ENCODE results near the gene SH3BGRL3.
"Not testable (repeated sequence)": the region's sequence is repeated elsewhere in the genome, so short reads cannot be mapped to it uniquely, and the experiment has no call there.

The SH3BGRL3 gene

DNA sequence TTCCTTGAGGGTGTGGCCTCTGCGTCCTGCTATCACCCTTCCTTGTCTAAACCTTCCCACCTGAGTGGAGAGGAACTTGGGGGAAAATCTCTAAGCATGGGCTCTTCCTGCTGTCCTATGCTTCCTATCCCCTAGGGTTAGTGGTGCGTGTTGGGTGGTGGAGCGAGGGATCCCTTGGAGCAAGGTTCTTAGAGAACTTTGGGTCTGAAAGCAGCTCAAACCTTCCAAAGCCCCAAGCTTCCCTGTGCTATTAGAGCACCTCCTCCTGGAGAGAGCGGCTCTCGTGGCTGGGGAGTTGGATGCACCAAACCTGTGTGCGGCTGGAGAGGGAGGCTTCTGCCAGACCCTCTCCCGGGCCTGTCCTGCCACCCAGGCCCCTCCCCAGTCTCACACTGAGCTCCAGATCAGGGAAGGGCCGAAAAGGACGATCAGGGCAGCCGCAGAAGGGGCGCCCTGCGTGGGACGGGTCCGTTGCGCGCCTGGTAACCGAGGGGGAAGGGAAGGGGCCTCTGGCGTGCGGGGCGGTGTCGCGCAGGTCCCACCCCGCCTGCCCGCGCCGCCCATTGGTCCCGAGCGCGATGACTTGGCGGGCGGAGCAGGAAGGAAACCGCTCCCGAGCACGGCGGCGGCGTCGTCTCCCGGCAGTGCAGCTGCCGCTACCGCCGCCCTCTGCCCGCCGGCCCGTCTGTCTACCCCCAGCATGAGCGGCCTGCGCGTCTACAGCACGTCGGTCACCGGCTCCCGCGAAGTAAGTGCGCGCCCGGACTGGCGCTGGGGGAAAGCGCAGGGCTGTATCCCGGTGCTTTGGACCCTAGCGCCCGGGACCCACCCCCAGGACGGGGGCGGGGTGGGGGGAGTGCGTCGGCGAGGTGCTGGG lies at the start of gene SH3BGRL3:
Gene SH3BGRL3 (plus strand): TSS at position 631 of the 877 bp plus-strand sequence. CDS start 70 bp downstream, at position 701.
- no peak for DNase-seq

DNA sequence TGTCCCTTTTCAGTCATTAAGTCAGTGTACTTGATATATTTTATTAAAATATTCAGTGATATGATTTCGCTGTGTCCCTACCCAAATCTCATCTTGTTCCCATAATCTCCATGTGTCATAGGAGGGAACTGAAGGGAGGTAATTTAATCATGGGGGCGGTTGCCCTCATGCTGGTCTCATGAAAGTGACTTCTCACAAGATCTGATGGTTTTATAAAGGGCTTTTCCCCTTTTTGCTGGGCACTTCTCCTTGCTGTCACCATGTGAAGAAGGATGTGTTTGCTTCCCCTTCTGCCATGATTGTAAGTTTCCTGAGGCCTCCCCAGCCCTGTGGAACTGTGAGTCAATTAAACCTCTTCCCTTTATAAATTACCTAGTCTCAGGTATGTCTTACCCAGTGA lies 49.2 kb upstream of the SH3BGRL3 start:
- DNase-seq: not testable (repeated sequence)

DNA sequence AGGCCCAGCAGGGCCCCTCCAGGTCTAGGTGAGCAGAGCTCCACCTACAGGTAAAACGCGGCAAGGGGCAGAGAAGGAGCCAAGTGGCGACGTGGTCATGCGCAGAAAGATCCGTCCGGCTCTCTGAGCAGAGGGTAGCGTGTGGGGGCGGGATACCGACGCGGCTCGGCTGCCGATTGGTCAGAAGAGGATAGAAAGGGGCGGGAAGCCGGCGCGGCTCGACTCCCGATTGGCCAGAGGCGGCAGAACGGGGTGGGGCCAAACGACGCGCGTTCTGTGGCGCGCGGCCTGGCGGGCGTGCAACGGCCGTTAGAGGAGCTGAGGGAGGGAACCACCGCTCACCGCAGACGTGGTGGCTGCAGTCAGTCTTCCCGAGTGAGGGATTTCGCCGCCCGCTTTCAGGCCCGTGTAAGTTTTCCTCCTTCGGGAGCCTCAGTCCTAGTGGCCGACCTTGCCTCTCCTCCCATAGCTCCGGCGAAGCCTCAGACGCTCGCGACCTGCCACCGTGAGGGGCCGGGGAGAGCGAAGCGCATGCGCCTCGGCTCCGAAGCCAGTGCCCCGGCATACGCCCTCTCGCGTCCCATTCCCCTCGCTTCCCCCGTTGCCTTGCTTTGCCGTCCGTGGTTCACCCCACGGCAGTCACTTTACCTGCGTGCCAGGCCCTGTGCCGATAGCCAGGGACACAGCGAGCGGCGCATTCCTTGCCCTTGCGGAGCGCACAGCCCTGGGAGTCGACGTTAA lies 45.8 kb upstream of the SH3BGRL3 start, which contains the start of gene CEP85:
Gene CEP85 (plus strand): TSS at position 298 of the 741 bp plus-strand sequence. CDS start 5,584 bp downstream, outside the sequence.
- peak; percentile 91 for DNase-seq

DNA sequence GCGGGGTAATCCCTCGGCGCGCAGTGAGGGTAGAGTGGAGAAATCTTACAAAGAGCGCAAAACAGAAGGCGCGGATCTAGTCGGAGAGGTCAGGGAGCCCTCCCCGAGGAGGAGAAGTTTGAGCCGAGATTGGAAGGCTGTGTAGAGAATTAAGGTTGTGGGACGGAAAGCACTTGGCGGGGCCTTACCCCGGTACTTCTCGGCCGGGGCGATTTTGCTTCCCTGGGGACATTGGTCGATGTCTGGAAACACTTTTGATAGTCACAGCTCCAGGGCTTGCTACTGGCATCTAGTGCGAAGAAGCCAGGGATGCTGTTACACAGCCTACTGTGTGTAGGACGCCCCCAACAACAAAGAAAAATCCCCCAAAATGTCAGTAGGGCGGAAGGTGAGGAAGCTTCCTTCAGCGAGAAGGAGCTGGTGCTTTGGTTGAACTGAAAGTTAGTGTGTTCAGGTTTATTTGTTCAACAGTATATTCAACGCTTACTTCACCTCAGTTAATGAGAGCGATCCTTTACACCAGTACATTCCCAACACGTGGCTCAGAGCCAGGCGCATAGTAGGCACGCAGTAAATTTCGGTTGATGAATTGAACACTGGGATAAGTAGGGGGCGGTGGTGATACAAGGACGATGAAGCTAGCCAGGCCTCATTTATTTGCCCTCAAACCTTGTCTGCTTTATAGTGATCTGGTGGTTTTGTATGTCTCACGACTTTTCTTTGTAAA lies 45.1 kb upstream of the SH3BGRL3 start:
- DNase-seq: no peak

DNA sequence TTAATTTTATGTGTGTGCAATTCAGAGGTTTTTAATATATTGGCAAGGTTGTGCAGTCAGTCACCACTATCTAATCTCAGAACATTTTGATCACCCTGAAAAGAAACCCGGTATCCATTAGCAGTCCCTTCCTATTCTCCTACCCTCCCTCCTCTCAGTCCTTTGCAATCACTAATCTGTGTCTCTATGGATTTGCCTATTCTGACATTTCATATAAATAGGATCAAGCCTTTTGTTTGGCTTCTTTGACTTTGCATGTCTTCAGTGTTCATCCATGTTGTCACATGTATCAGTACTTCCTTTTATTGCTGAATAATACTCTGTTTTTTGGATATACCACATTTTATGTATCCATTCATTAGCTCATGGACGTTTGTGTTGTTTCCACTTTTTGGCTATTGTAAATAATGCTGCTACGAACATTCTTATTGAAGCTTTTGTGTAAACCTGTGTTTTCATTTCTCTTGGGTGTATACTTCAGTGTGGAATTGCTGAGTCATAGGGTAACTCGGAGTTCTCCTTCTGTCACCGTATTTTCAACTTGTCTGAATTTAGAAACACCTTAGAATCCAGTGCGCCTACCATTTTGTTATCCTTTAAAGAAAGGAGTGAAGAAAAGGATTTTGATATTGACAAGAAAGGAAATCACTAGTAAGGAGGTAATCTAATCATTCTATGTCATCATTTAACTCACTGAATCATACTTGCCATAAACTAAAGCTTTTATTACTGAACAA lies 42.5 kb upstream of the SH3BGRL3 start:
- no peak for DNase-seq

DNA sequence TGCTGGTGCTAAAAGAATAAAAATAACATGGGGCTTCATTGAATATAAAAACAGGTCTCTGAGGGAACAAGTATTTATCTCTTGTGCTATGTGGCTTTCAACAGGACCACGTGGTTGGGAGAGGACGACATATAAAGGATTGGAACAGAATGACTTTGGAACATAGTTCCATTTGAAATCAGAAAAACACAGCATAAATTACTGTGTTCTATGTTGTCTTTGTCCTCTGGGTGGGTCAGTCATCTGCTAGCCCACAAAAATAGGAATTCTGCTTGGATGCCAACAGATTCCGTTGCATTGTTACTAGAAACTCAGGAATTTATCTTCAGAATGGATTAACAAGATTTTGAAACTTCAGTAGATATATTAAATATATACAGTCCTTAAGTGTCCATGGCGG lies 40.0 kb upstream of the SH3BGRL3 start:
- no peak for DNase-seq

GRCh38 chr1:26252718-26253117 lies 27.2 kb upstream of the SH3BGRL3 start:
- DNase-seq: no peak

DNA sequence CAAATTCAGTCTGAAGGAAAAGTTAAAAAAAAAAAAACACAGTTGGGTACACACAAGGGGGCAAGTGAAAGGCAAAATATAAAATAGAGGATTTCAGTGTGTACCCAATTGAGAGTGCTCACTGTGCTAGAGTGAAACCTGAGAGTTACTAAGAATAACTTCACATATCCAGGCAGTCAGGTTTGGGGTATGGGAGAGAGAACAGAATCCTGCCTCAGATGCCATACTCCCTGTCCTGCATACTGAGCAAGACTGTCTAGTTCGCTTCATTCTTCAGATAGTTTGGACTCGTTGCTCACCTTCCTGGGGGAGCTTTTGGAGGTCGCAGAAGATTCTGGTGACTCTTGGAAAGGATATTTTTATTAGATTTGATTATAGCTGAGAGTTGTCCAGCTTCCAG lies 25.5 kb upstream of the SH3BGRL3 start:
- DNase-seq: no peak

GRCh38 chr1:26257222-26257621 lies 22.7 kb upstream of the SH3BGRL3 start:
- no peak for DNase-seq

DNA sequence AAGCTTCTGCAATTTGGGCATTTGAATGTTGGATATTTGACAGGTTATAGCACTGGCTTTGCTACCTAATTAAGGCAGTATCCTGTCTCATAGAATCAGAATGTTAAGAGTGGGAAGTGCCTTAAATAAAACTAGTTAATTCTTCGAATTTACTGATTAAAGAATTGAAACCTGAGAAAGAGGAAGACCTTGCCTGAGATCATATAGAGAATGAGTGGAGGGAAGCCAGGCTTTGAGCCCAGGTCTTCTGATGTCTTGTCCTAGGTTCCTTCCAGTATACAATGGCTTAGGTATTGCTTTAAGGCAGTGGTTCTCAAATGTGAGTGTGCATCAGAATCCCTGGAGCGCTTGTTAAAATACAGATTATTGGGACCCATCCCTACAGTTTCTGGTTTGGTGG lies 20.9 kb upstream of the SH3BGRL3 start:
- no peak for DNase-seq

DNA sequence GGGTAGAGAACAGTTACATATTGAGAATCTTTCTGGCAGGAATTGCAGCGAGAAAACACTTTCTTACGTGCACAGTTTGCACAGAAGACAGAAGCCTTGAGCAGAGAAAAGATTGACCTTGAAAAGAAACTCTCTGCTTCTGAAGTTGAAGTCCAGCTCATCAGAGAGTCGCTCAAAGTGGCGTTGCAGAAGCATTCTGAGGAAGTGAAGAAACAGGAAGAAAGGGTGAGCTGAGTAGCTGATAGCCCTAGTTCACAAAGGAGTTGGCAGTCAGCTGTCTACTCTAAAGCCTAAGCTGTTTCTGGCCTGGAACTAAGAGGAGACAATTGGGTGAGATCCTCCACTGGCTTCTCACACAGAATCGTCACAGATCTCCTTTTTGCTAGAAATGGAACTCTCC lies 20.3 kb upstream of the SH3BGRL3 start:
- DNase-seq: no peak

GRCh38 chr1:26263212-26263611 lies 16.7 kb upstream of the SH3BGRL3 start:
- DNase-seq: no peak

- DNase-seq: no peak
Observed at GRCh38 chr1:26265405-26265804, 14.5 kb upstream of the SH3BGRL3 start.

GRCh38 chr1:26268290-26269197 lies 11.3 kb upstream of the SH3BGRL3 start:
- no peak for DNase-seq

GRCh38 chr1:26269198-26269550 lies 10.7 kb upstream of the SH3BGRL3 start:
- no peak for DNase-seq

- no peak for DNase-seq
Observed at GRCh38 chr1:26274801-26275425, 5.0 kb upstream of the SH3BGRL3 start.

GRCh38 chr1:26275580-26276431 lies 4.1 kb upstream of the SH3BGRL3 start:
- no peak for DNase-seq

DNA sequence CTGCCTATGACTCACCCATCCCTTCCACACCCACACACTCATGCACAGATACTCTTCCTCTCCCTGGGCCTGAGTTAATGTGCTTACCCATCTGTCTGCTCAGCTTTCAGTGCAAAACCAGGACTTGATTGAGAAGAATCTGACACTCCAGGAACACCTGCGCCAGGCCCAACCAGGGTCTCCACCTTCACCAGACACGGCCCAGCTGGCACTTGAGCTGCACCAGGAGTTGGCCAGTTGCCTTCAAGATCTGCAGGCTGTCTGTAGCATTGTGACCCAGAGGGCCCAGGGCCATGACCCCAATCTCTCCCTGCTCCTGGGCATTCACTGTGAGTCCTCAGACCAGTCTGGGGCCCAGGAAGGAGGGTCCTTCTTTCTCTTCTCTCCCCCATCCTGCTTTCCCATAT lies 3.5 kb upstream of the SH3BGRL3 start:
- DNase-seq: no peak

GRCh38 chr1:26277261-26277661 lies 2.6 kb upstream of the SH3BGRL3 start:
- no peak for DNase-seq

GRCh38 chr1:26277719-26278118 lies 2.2 kb upstream of the SH3BGRL3 start:
- no peak for DNase-seq

All from NCI-H1436 treated with DMSO at 0.1 percent for 48 hours (cell line).